Stimulated activated CD8-positive, alpha-beta memory T cell treated with anti-CD3 and anti-CD28 coated beads, Interleukin-4, amount 100 ng/mL, for 48 hours (primary cell): Measurements from ENCODE around the gene PCARE.

ENCODE experiments used
- DNase-seq: peaks from one replicate; pipeline ENCODE4 v3.0.0-alpha.2; 2020

Gene PCARE

GRCh38 chr2:29032189-29032588 is 42.1 kb downstream of the PCARE start:
- no peak for DNase-seq

GRCh38 chr2:29031046-29031445 is 43.3 kb downstream of the PCARE start:
- no peak for DNase-seq

DNA sequence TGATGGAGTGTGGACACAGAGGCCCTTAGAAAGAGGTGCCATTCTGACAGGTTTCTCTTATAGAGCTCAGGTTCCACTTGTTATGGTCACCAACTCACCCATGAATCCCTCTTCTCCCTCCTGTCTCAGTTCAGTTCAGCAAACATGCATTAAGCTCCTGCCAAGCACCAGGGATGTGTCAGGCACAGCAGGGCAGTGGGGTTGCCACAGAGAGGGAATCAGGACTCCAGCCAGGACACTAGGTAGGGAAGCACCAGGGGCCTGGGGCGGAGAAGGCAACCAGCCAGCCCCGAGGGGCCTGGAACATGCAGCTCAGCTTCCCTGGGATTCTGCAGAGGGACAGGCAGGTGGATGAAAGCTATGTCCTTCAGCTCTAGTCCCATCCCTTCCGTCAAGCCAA is 48.6 kb downstream of the PCARE start:
- DNase-seq: no peak

GRCh38 chr2:29024882-29025430 is 49.4 kb downstream of the PCARE start:
- DNase-seq: no peak

GRCh38 chr2:29023188-29023587 is 51.1 kb downstream of the PCARE start:
- DNase-seq: no peak

GRCh38 chr2:29022679-29023078 is 51.6 kb downstream of the PCARE start:
- no peak for DNase-seq

DNA sequence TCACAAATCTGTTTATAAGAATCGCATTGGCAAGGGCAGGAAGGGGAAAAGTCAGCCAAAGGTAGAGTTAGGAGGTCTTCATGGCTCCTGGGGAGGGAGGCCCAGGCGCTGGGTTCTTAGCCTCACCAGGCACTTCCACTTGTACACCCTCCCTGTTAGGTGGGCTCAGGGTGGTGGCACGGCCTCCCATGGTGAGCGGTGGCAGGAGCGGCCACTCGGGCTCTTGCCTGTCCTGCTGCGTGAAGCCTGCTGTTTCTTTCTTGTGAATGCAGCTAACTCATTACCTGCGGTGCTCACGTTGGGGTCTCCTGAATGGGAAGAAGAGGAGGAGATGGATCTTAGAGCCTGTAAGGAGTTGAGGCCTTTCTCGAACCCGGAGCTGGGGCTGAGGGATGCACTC is 52.4 kb downstream of the PCARE start:
- no peak for DNase-seq

DNA sequence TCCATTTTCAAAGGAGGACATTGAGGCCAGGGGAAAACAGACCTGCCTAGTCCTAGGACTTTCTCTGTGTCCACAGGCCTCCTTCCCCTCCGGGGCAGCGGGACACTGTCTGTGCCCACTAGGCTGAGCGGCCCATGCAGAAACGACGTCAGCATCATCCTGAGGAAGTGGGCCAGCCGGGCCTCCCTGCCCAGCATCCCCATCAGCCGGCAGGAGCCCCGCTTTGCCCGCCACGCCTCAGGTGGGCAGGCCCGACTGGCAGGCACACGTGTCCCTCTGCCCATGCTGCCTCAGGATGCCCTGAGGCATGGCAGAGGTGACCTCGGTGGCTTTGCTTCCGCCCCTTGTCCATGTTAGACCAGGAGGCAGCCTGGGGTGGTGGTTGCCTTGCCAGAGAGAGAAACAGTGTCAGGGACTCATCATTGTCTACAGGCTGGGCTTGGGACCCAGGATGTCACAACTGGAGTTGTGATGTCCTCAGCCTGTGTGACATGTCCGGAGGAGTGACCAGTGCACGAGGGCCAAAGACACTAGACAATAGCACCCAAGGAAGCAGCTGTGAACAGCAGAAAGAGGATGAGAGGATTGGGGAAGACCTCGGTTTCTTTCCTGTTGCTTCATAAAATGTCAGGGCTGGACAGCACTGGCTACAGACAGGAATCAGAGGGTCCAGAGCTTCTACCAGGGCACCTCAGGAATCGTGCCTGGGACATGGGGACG is 56.4 kb downstream of the PCARE start:
- DNase-seq: no peak

GRCh38 chr2:29016504-29016903 is 57.8 kb downstream of the PCARE start:
- DNase-seq: no peak

- no peak for DNase-seq
Observed at GRCh38 chr2:29015701-29016470, 58.4 kb downstream of the PCARE start.

DNA sequence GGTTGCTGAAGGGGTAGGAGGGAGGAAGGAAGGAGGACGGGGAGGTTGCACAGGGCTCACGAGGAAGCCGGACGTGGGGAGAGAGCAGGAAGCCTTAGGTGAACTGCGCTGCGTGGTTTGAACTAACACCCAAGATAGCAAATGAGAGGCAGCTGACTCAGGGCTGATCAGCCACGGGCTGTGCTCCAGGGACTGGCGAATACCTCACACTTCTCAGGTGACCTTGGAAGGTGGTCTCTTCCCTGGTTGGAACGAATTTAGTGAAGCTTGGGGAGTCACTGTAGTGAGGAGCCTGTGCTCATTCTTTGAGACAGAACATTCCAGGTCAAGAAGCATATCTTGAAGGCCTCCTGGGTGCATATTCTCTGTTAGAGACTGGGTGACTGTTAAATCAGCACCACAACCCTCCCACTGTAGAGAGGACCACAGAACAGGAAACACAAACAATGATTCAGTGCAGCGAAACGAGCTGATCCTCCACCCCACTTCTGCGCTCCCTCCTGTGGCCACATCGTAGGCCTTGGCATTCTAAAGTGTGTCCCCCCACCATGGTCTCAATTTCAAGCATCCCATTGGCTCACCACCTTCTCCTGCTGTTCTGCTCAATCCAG is 59.4 kb downstream of the PCARE start:
- DNase-seq: peak; percentile 80

DNA sequence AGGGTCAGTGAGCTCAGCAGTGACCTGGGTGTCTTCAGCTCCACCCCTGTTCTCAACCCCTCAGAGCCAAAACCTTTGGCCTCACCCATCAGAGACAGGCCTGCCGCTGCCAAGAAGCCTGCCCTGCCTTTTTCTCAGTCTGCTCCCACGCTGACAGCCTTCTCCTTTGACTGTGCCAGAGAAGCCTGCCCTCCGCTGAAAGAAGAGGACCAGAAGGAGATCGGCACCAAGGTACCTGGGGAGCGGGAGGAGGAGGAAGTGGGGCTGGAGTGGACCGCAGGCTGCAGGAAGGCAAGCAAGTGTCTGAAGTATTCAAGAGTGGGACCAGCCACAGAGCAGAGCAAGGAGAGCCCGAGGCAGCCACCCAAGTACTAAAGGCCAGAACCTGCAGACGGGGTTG is 60.0 kb downstream of the PCARE start:
- DNase-seq: peak; percentile 56

DNA sequence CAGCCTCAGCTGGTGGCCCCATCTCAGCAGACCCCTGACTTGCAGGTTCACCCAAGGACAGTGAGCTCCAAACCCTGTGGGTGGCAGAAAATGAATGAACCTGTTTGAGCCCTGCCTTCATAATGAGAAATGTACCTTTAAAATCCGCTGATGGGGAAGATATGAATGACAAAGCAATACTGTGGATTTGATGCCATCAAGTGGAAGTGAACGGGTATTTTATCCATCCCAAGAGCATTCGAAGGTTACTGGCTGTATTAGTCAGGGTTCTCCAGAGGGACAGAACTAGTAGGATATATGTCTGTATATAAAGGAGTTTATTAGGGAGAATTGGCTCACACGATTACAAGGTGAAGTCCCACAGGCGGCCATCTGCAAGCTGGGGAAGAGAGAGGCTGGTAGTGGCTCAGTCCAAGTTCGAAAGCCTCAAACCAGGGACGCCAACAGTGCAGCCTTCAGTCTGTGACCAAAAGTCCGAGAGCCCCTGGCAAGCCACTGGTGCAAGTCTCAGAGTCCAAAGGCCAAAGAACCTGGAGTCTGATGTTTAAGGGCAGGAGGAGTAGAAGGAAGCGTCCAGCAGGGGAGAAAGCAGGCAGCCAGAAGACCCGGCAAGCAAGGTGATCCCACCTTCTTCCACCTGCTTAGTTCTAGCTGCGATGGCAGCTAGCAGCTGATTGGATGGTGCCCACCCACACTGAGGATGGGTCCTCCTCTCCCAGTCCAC is 61.1 kb downstream of the PCARE start:
- no peak for DNase-seq

DNA sequence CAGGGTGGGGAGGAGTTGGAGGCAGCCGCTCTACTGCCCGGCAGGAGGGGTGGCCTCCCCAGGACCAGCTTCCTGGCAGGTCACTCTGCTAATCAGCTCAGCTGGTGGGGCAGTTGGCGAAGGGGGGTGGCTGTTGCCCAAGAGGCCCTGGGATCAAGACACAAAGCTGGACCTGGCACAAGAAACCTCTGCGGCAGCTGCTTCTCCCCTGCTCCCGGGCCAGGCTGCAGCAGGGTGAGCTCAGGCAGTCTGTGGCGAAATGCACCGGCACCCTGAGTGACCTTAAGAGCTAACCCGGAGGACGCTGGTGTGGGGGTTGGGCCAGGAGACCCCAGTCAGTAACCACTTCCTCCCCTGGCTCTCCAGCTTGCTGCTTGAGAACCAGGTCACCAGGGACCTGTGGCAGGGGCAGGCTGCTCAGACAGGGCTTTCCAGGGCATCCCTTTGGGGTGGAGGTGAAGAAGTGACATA is 62.1 kb downstream of the PCARE start:
- DNase-seq: peak; percentile 47
